ENCODE measurements around the gene FRMPD2.
"Not testable (repeated sequence)": the region's sequence is repeated elsewhere in the genome, so short reads cannot be mapped to it uniquely, and the experiment has no call there.

The FRMPD2 gene

DNA sequence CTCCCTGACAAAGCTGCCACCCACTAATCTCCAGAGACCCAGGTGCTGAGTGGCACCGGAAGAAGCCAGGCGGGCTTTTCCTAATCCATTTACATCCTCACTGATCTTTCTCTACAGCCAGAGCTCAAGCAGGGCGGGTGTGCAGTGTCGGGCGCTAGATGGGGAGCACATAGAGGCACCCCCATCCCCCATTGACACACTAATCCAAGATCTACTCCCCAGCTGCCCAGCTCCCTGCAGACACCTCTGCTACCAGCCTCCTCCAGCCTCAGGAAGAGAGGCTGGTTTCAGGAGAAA is 22.2 kb downstream of the FRMPD2 start:
- no peak for DNase-seq (ENCODE audit: low read depth in 2 of 2)

GRCh38 chr10:48251525-48252353 is 22.8 kb downstream of the FRMPD2 start:
- no peak for DNase-seq (ENCODE audit: low read depth in 2 of 2)

DNA sequence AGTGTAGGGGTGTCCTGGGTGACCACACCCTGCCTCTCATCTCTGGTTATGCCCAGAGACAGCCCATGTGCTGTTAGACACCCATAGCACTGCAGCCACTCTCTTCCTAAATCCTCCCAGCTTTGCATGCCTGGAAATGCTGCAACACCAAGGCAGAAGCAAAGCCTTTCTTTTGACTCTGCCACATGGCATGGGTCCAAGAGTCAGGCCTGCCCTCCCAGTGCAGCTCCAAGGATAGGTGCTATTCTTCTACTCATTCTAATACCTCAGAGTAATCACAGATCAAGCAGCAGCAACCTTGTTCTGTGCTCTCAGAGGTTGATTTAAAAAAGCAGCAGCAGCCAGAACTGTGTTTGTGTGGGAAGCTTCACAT is 23.4 kb downstream of the FRMPD2 start:
- DNase-seq (ENCODE audit: low read depth in 2 of 2): no peak

- no peak for DNase-seq (ENCODE audit: low read depth in 2 of 2)
These were observed 24.6 kb downstream of the FRMPD2 start for GRCh38 chr10:48249763-48250351.

DNA sequence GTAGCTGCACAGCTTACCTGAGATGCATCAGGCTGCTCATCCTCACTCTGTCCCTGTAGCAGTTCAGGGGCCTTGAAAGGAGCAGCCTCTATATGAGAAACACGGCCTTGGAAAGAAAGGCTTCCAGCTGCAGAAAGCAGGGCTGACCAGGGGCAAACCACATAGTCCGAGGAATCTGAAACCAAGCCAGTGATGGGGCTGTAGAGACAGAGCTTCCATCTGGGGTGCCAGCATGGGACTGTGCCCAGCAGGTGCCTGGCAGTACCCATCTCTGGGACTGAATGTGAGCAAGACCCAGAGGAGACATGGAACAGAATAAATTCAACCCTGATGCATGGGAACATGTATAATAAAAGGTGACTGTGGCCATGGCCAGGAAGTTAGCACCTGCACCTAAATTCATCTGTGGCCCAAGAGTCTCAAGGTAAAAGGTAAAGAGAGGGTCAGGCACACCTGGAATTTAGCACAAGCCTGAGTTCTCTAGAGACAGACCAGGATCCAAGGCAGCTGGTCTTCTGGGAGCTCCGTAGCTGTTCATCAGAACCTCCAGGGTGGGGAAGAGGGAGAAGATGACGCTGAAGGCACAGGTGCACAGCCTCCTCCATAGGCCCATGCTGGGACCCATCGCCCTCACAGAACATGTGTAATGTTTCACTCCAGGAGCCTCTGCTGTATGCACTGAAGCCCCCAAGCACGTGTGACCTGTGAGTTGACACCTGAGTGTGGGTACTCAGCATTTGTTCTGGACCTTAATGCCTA is 25.3 kb downstream of the FRMPD2 start:
- no peak for DNase-seq (ENCODE audit: low read depth in 2 of 2)

GRCh38 chr10:48248462-48248861 is 26.0 kb downstream of the FRMPD2 start:
- no peak for DNase-seq (ENCODE audit: low read depth in 2 of 2)

DNA sequence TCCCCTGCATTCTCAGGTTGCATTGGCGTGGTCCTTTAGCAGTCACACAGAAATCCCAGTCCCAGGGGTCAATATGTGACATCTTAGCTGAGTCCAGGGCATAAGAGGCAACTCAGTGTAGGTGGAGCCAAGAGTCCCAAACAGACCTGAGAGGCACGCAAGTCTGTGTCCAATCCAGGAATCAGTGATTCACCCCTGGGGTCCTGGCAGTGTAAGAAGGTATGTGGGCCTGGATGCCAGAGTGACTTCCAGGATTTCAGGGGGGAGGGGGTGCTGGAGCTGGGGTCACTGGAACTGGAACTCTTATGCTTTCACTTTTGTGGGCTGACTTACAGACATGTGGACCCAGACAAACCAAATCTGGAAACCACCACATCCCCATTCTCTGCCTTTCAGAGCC is 26.8 kb downstream of the FRMPD2 start:
- no peak for DNase-seq (ENCODE audit: low read depth in 2 of 2)

- no peak for DNase-seq (ENCODE audit: low read depth in 2 of 2)
These were observed 28.0 kb downstream of the FRMPD2 start for GRCh38 chr10:48246501-48246900.

DNA sequence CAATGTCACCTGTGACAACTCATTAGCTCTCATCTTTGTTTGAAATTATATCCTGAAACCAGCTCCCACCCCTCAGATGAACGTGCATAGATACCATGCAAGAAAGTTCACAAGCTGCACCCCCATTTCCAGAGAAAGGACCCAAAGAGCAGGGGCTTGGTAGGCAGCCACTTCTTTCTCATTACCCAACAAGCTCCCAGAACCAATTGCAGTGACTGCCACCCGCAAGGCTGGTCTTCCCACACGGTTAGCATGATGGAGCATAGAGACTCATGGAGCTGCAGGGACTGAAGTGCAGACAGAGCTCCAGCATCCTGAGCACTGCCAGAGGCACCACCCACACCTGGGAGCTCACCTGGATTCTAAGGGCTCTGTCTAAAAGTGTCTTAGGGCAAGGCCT is 28.5 kb downstream of the FRMPD2 start:
- no peak for DNase-seq (ENCODE audit: low read depth in 2 of 2)

DNA sequence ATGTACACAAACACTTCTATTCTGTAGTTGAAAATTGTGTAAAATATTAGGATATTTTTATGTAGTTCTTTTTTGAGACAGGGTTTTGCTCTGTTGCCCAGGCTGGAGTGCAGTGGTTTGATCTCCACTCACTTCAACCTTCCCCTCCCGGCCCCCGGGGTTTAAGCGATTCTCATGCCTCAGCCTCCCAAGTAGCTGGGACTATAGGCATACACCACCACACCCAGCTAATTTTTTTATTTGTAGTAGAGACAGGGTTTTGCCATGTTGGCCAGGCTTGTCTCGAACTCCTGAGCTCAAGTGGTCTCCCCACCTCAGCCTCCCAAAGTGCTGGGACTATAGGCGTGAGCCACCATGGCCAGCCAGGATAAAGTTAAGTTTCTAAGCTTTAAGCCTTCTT is 30.6 kb downstream of the FRMPD2 start:
- not testable (repeated sequence) for DNase-seq (ENCODE audit: low read depth in 2 of 2)

- no peak for DNase-seq (ENCODE audit: low read depth in 2 of 2)
These were observed 31.0 kb downstream of the FRMPD2 start for GRCh38 chr10:48243487-48243886.

- no peak for DNase-seq (ENCODE audit: low read depth in 2 of 2)
These were observed 32.2 kb downstream of the FRMPD2 start for GRCh38 chr10:48242171-48242904.

- no peak for DNase-seq (ENCODE audit: low read depth in 2 of 2)
These were observed 33.2 kb downstream of the FRMPD2 start for GRCh38 chr10:48241332-48241731.

- DNase-seq (ENCODE audit: low read depth in 2 of 2): no peak
These were observed 34.3 kb downstream of the FRMPD2 start for GRCh38 chr10:48240196-48240595.

DNA sequence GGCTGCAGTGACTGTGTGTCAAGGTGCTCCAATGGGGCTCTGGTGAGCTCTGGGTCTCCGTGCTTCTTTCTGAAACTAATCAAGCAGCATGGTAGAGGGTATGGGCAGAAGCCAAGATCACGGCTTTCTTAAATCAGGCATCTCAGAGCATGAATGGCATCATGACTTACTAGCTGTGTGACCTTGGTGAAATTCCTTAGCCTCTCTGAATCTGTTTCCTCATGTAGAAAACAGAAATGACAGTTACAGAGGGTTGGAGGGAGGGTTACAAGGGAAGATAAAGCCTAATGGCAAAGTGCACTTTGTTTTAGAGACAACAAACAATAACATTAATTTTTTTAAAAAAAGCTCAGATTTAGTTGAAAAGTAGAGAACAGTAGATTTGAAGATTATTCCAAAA is 34.9 kb downstream of the FRMPD2 start:
- DNase-seq (ENCODE audit: low read depth in 2 of 2): no peak

DNA sequence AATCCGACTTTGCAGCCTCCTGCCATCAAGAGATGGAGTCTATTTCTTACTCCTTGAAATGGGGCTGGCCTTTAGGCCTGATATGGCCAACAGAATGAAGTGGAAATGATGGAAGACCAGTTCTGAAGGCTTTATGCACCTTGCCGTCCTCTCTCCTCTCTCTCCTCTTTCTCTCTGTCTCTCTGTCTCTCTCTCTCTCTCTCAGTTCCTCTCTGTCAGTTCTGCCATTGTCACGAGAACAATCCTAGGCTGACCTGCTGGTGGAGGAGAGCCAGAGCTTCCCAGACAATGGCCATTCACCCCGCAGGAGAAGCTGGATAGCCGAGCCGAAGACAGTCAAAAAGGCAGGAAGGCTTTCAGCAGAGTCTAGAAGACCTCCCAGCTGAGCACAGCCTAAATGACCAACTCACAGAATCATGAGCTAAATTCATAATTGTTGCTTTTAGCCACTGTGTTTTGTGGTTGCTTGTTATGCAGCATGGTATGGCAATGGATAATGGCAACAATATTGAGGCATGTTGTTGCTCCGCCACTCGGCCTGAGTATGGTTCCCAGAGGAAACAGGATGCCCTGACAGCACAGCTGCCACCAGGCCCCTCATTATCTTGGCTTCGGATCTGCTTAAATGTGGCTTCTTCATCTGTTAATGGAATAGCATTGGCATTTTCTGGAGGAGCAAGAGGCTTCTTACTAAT is 35.5 kb downstream of the FRMPD2 start:
- no peak for DNase-seq (ENCODE audit: low read depth in 2 of 2)

- DNase-seq (ENCODE audit: low read depth in 2 of 2): no peak
These were observed 36.9 kb downstream of the FRMPD2 start for GRCh38 chr10:48237259-48238250.

DNA sequence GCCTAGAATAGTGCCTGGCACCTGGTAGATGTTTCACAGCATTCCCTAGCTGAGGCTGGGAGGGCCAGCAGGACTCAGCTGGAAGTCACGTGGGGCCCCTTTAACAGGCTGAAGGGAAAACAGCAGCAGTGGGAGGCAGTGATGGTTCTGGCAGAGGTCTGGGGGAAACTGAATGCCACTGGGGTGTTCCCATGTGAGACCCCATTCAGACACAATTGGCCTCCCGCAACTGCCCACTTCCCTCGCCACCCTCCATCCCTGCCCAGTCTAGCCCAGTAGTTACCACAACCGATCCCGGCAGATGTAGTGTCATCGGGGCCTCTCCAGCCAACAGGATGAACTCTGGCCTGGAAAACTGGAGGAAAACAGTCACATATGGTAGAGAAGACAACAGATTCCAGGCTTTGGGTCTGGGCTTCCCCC is 38.3 kb downstream of the FRMPD2 start:
- no peak for DNase-seq (ENCODE audit: low read depth in 2 of 2)

- no peak for DNase-seq (ENCODE audit: low read depth in 2 of 2)
These were observed 39.0 kb downstream of the FRMPD2 start for GRCh38 chr10:48235501-48235900.

GRCh38 chr10:48234787-48235186 is 39.7 kb downstream of the FRMPD2 start:
- no peak for DNase-seq (ENCODE audit: low read depth in 2 of 2)

DNA sequence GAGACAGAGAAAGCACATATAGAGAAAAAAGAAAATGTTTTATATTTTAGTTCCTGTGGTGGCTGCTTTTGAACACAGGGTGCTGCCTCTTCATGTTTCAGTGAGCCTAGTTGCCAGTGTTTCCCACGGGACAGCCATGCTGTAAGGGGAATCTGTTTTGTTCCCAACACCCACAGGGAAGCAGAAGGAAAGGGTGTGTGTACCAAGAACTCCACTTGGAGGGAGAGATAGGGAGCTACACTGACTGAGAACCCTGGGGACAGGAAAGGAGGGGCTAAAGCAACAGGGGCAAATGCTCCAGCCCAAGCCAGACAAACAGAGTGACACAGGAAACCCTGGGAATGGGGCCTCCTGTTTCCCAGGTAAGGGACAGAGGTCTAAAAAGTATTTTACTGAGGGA is 40.2 kb downstream of the FRMPD2 start:
- DNase-seq (ENCODE audit: low read depth in 2 of 2): no peak

Data from stimulated activated CD8-positive, alpha-beta memory T cell treated with anti-CD3 and anti-CD28 coated beads, Interleukin-15, amount 100 ng/mL, for 4 hours (primary cell).